ENCODE results near the gene ITGAE. TPM values are rescaled to one million over a fixed set of nuclear protein-coding genes. Genes with fewer than 3 reads are reported as not detected.

The ITGAE gene
- total RNA-seq, 1 donor from 2014 or later: 47.5 TPM

DNA sequence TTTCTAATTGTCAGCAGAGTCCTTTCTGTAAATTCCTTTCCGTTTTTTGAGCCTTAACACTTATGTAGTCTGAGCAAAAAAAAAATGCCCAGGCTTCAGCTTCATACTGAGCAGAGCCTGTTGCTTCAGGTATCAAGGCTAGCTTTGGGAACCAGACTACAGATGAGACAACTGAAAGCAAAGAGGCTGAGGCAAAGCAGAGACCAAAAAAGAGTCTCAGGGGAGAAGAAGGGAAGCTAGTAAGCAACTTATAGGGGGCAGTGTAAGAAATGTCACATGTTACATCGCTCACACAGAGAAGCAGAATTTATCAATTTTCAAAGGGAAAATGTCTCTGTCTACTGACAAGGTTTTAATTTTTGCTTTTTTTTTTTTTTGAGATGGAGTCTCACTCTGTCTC, 73.9 kb downstream of the ITGAE start:
- no peak overlapping the region for H3K27ac ChIP-seq
- H3K36me3 Mint-ChIP-seq: peaks cover 22% of the 10 kb centered on the region
- peaks cover 7% of the 10 kb centered on the region for H3K27me3 Mint-ChIP-seq (ENCODE audit: insufficient read depth, low read depth)
- no peaks in the 10 kb centered on the region for H3K9me3 ChIP-seq (ENCODE audit: low read depth)
- no peak overlapping the region for H3K4me2 ChIP-seq
- peaks cover 11% of the 10 kb centered on the region for H4K20me1 ChIP-seq (ENCODE audit: low read depth)
- no peak for DNase-seq (ENCODE audit: low spot score)
- TF ChIP-seq, protein P1, sequence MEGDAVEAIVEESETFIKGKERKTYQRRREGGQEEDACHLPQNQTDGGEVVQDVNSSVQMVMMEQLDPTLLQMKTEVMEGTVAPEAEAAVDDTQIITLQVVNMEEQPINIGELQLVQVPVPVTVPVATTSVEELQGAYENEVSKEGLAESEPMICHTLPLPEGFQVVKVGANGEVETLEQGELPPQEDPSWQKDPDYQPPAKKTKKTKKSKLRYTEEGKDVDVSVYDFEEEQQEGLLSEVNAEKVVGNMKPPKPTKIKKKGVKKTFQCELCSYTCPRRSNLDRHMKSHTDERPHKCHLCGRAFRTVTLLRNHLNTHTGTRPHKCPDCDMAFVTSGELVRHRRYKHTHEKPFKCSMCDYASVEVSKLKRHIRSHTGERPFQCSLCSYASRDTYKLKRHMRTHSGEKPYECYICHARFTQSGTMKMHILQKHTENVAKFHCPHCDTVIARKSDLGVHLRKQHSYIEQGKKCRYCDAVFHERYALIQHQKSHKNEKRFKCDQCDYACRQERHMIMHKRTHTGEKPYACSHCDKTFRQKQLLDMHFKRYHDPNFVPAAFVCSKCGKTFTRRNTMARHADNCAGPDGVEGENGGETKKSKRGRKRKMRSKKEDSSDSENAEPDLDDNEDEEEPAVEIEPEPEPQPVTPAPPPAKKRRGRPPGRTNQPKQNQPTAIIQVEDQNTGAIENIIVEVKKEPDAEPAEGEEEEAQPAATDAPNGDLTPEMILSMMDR (IDR thresholded peaks at IDR 0.05): no peak
- TF ChIP-seq EZH2phosphoT487 (IDR thresholded peaks at IDR 0.05) (no peak), EZH2 (IDR thresholded peaks at IDR 0.05) (no peak)
- peaks cover 7% of the 10 kb centered on the region for H3F3A ChIP-seq (ENCODE audit: low read depth)
- H2AFZ ChIP-seq (replicated peaks): no peak overlapping the region
- peaks cover 13% of the 10 kb centered on the region for H3K4me1 ChIP-seq
- H3K4me1 Mint-ChIP-seq: peaks cover 36% of the 10 kb centered on the region
- H3K9ac ChIP-seq: no peak overlapping the region
- H3K4me3 Mint-ChIP-seq: no peak overlapping the region
- no peaks in the 10 kb centered on the region for H3K27me3 ChIP-seq
- no peak overlapping the region for H3K4me3 ChIP-seq
- no peaks in the 10 kb centered on the region for H3K9me3 Mint-ChIP-seq
- H3K27ac Mint-ChIP-seq: no peak overlapping the region
- peaks cover 47% of the 10 kb centered on the region for H3K79me2 ChIP-seq (ENCODE audit: low read depth)
- H3K36me3 ChIP-seq: peaks cover 13% of the 10 kb centered on the region

DNA sequence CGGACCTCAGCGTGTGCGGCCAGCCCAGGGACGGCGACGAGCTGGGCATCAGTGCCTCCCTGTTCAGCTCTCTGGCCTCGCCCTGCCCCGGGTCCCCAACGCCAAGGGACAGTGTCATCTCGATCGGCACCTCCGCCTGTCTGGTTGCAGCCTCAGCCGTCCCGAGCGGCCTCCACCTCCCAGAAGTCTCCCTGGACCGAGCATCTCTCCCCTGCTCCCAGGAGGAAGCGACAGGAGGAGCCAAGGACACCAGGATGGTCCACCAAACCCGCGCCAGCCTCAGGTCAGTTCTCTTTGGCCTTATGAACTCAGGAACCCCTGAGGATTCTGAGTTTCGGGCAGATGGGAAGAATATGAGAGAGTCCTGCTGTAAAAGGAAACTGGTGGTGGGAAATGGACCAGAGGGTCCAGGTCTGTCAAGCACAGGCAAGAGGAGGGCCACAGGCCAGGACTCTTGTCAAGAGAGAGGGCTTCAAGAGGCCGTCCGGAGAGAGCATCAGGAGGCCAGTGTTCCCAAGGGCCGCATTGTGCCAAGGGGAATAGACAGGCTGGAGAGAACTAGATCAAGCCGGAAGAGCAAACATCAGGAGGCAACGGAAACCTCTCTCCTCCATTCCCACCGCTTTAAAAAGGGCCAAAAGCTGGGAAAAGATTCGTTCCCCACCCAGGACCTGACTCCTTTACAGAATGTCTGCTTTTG, 76.5 kb downstream of the ITGAE start:
- peak overlapping the region; percentile 83 for H3K27ac Mint-ChIP-seq
- no peaks in the 10 kb centered on the region for H3F3A ChIP-seq (ENCODE audit: low read depth)

DNA sequence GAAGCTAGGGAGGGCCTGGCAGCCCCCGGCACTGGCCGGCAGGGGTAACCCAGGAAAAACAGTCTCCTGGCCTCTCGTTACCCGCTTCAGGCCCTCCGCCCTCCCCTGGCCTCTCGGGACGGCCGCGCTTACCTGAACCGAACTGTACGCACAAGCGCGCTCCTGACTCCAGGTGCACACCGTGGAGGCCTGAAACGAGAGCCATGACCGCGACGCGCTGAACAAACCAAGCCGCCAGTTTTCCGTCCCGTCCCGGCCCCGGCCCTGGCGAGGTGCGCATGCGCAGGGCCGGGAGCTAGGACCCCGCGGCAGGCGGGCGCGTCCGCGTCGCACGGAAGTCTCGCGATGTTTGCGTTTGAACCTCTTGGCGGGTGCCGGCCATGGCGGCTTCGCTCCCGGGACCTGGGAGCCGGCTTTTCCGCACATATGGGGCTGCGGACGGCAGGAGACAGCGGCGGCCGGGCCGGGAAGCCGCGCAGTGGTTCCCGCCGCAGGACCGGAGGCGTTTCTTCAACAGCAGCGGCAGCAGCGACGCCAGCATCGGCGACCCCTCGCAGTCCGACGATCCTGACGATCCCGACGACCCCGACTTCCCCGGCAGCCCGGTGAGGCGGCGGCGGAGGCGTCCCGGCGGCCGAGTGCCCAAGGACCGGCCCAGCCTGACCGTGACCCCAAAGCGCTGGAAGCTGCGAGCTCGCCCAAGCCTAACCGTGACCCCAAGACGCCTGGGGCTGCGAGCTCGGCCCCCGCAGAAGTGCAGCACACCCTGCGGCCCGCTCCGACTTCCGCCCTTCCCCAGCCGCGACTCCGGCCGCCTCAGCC, 77.2 kb downstream of the ITGAE start, which contains the start of gene HASPIN:
HASPIN (plus strand) TSS at position 348 of the 822 bp plus-strand sequence; CDS start at position 381, 33 bp downstream.
- Histone ChIP-seq H3F3A (ENCODE audit: low read depth) (no peaks in the 10 kb centered on the region), H3K27ac (no peak within 1 kb of the TSS), H3K9me3 (ENCODE audit: low read depth) (no peaks in the 10 kb centered on the region), H2AFZ (replicated peaks) (peak within 1 kb of the TSS; percentile 100), H3K79me2 (ENCODE audit: low read depth) (peaks cover 54% of the 10 kb centered on the region), H3K4me3 (peak within 1 kb of the TSS; percentile 94), H3K4me1 (peaks cover 13% of the 10 kb centered on the region), H4K20me1 (ENCODE audit: low read depth) (peaks cover 11% of the 10 kb centered on the region), H3K9ac (peak within 1 kb of the TSS; percentile 91), H3K4me2 (peak within 1 kb of the TSS; percentile 99), H3K36me3 (peaks cover 13% of the 10 kb centered on the region), H3K27me3 (no peaks in the 10 kb centered on the region)
- TF ChIP-seq, protein P1 (IDR thresholded peaks at IDR 0.05): peak; percentile 47
- TF ChIP-seq EZH2 (IDR thresholded peaks at IDR 0.05) (peak; percentile 21), EZH2phosphoT487 (IDR thresholded peaks at IDR 0.05) (peak; percentile 35)
- peaks cover 16% of the 10 kb centered on the region for H3K36me3 Mint-ChIP-seq
- DNase-seq (ENCODE audit: low spot score): peak; percentile 99
- peak within 1 kb of the TSS; percentile 96 for H3K4me3 Mint-ChIP-seq
- H3K4me1 Mint-ChIP-seq: peaks cover 27% of the 10 kb centered on the region
- H3K27me3 Mint-ChIP-seq (ENCODE audit: insufficient read depth, low read depth): peaks cover 3% of the 10 kb centered on the region
- peak within 1 kb of the TSS; percentile 83 for H3K27ac Mint-ChIP-seq
- H3K9me3 Mint-ChIP-seq: no peaks in the 10 kb centered on the region

More for the DNA sequence above, 76.5 kb downstream of the ITGAE start:
- Mint-ChIP-seq H3K36me3 (peaks cover 20% of the 10 kb centered on the region), H3K9me3 (no peaks in the 10 kb centered on the region), H3K4me1 (peaks cover 27% of the 10 kb centered on the region), H3K4me3 (peak overlapping the region; percentile 96), H3K27me3 (ENCODE audit: insufficient read depth, low read depth) (peaks cover 3% of the 10 kb centered on the region)
- H4K20me1 ChIP-seq (ENCODE audit: low read depth): peaks cover 11% of the 10 kb centered on the region
- peaks cover 13% of the 10 kb centered on the region for H3K36me3 ChIP-seq
- H3K4me2 ChIP-seq: peak overlapping the region; percentile 99
- peaks cover 54% of the 10 kb centered on the region for H3K79me2 ChIP-seq (ENCODE audit: low read depth)
- H3K27me3 ChIP-seq: no peaks in the 10 kb centered on the region
- H3K9me3 ChIP-seq (ENCODE audit: low read depth): no peaks in the 10 kb centered on the region
- no peak for DNase-seq (ENCODE audit: low spot score)
- no peak overlapping the region for H3K27ac ChIP-seq
- TF ChIP-seq, protein P1 (IDR thresholded peaks at IDR 0.05): no peak
- TF ChIP-seq EZH2 (IDR thresholded peaks at IDR 0.05): no peak
- TF ChIP-seq EZH2phosphoT487 (IDR thresholded peaks at IDR 0.05): no peak
- H3K4me3 ChIP-seq: peak overlapping the region; percentile 94
- H3K9ac ChIP-seq: peak overlapping the region; percentile 91
- peaks cover 13% of the 10 kb centered on the region for H3K4me1 ChIP-seq
- H2AFZ ChIP-seq (replicated peaks): peak overlapping the region; percentile 100
